ENCODE data around the gene MAD1L1. TPM values are rescaled to one million over a fixed set of nuclear protein-coding genes. Genes with fewer than 3 reads are reported as not detected.
A peak's percentile ranks its signal among the peaks of the same experiment; 100 is the strongest.
"Not testable (repeated sequence)": the region's sequence is repeated elsewhere in the genome, so short reads cannot be mapped to it uniquely, and the experiment has no call there.

Gene MAD1L1
- total RNA-seq, 2 donors from 2014 or later: 46.7 to 66.0 TPM

DNA sequence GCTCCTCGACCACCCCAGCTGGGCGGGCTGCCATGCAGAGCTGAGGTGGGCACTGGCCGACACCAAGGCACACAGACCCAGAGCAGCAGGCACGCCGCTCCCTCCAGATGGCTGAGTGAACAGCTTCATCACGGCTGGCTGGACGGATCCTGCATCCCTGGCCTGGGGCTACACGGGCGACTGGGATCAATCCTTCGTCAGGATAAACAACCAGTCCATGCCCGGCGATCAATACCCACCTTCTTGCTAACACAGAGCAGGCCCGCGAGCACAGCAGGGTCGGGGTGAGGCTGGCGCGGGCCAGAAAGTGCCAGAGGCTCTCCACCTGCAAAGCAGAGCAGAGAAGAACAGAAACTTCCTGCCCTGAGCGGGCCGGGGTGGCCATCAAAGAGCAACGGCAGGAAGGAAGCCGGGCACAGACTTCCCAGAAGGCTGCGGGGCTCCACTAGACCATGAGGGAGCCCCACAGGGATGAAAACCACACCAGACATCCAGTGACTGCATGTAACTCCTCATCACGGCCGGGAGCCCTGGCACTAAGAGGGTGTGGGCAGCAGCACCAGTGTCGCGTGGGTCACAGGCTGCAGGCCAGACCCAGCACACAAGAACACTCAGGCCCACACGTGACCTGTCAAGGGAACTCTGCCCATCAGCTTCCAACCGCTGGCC lies 166.4 kb downstream of the MAD1L1 start:
- Mint-ChIP-seq H3K9me3 (no peaks in the 10 kb centered on the region), H3K36me3 (ENCODE audit: low read depth) (no peaks in the 10 kb centered on the region), H3K4me3 (no peak overlapping the region), H3K27ac (peak overlapping the region; percentile 71), H3K4me1 (peaks cover 6% of the 10 kb centered on the region), H3K27me3 (no peaks in the 10 kb centered on the region)
- peak; percentile 29 for ATAC-seq (replicated peaks)

DNA sequence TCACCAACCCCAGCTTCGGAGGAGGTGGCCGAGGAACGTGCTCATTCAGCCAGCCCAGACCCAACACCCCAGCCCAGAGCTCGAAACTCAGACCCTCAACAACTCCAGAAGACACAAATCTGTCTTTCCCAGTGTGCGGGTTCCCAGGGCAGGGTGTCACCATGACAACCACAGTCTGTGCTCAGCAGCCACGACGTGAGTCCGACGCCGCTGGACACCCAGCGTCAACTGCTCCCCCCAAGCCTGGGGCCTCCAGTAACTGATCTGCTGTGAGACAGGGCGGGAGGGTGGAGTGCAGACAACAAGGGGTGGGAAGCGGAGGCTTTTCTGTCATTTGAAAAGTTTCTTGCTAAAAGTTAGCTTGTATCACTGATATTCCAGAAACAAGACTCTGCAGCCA lies 167.2 kb downstream of the MAD1L1 start:
- H3K9me3 Mint-ChIP-seq: no peaks in the 10 kb centered on the region
- H3K27ac Mint-ChIP-seq: no peak overlapping the region
- no peaks in the 10 kb centered on the region for H3K36me3 Mint-ChIP-seq (ENCODE audit: low read depth)
- no peaks in the 10 kb centered on the region for H3K27me3 Mint-ChIP-seq
- H3K4me1 Mint-ChIP-seq: peaks cover 6% of the 10 kb centered on the region
- no peak for ATAC-seq (replicated peaks)
- H3K4me3 Mint-ChIP-seq: no peak overlapping the region

- Mint-ChIP-seq H3K27ac (no peak overlapping the region), H3K36me3 (ENCODE audit: low read depth) (no peaks in the 10 kb centered on the region), H3K27me3 (no peaks in the 10 kb centered on the region), H3K4me3 (no peak overlapping the region), H3K9me3 (no peaks in the 10 kb centered on the region), H3K4me1 (peaks cover 11% of the 10 kb centered on the region)
- ATAC-seq (replicated peaks): no peak
Measured at GRCh38 chr7:2063563-2064260, 169.0 kb downstream of the MAD1L1 start.

DNA sequence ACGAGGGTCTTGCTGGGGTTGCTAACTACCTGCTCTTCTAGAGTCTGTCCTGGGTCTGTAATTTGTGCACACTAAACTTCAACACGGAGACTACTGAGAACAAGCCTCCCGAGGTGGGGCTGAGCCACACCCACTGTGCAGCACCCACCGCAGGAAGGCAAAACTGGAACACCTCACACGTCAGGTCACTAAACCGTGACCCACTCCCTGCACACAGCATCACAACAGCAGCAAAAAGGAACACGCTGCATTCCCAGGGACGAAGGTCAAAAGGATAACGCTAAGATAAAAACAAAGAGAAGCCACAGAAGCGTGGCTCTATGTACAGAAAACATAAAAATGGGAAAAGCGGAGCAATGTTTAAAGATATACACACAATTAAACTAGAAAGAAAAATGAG lies 170.1 kb downstream of the MAD1L1 start:
- Mint-ChIP-seq H3K27ac (no peak overlapping the region), H3K36me3 (ENCODE audit: low read depth) (no peaks in the 10 kb centered on the region), H3K4me1 (peaks cover 11% of the 10 kb centered on the region), H3K27me3 (no peaks in the 10 kb centered on the region), H3K4me3 (no peak overlapping the region), H3K9me3 (no peaks in the 10 kb centered on the region)
- no peak for ATAC-seq (replicated peaks)

GRCh38 chr7:2060701-2061100 lies 172.0 kb downstream of the MAD1L1 start:
- no peaks in the 10 kb centered on the region for H3K36me3 Mint-ChIP-seq (ENCODE audit: low read depth)
- H3K4me1 Mint-ChIP-seq: peaks cover 11% of the 10 kb centered on the region
- no peaks in the 10 kb centered on the region for H3K9me3 Mint-ChIP-seq
- no peak for ATAC-seq (replicated peaks)
- H3K27me3 Mint-ChIP-seq: no peaks in the 10 kb centered on the region
- no peak overlapping the region for H3K4me3 Mint-ChIP-seq
- no peak overlapping the region for H3K27ac Mint-ChIP-seq

DNA sequence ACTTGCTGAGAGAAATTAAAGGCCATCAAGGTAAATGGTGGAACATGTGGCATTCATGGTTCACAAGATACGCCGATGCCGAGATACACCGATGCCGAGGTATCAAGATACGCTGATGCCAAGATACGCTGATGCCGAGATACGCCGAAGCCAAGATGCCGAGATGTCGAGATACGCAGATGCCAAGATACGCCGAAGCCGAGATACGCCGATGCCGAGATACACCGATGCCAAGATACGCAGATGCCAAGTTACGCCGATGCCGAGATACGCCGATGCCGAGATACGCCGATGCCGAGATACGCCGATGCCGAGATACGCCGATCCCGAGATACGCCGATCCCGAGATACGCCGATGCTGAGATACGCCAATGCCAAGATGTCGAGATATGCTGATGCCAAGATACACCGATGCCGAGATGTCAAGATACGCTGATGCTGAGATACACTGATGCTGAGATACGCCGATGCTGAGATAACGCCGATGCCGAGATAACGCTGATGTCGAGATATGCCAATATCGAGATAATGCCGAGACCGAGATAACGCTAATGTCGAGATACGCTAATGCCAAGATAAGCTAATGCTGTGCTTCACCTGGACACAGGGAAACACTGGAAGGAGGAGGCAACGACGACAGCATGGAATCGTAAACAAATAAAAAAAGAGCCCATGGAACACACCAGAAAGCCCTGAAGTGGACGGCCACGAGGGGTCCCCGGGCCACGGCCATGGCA lies 172.6 kb downstream of the MAD1L1 start:
- Mint-ChIP-seq H3K27me3 (no peaks in the 10 kb centered on the region), H3K4me3 (no peak overlapping the region), H3K27ac (no peak overlapping the region), H3K36me3 (ENCODE audit: low read depth) (no peaks in the 10 kb centered on the region), H3K9me3 (no peaks in the 10 kb centered on the region), H3K4me1 (peaks cover 11% of the 10 kb centered on the region)
- ATAC-seq (replicated peaks): no peak

DNA sequence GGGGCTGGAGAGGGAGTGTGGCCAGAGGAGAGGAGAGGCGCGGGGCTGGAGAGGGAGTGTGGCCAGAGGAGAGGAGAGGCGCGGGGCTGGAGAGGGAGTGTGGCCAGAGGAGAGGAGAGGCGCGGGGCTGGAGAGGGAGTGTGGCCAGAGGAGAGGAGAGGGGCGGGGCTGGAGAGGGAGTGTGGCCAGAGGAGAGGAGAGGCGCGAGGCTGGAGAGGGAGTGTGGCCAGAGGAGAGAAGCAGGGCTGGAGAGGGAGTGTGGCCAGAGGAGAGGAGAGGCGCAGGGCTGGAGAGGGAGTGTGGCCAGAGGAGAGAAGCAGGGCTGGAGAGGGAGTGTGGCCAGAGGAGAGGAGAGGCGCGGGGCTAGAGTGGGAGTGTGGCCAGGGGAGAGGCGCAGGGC lies 174.5 kb downstream of the MAD1L1 start:
- H3K27me3 Mint-ChIP-seq; ATAC-seq (replicated peaks); H3K36me3 Mint-ChIP-seq (ENCODE audit: low read depth); H3K4me1 Mint-ChIP-seq; H3K4me3 Mint-ChIP-seq; H3K9me3 Mint-ChIP-seq; H3K27ac Mint-ChIP-seq: not testable (repeated sequence)

GRCh38 chr7:2055956-2056355 lies 176.8 kb downstream of the MAD1L1 start:
- H3K27me3 Mint-ChIP-seq: no peaks in the 10 kb centered on the region
- H3K27ac Mint-ChIP-seq: no peak overlapping the region
- peaks cover 4% of the 10 kb centered on the region for H3K4me1 Mint-ChIP-seq
- no peaks in the 10 kb centered on the region for H3K36me3 Mint-ChIP-seq (ENCODE audit: low read depth)
- no peaks in the 10 kb centered on the region for H3K9me3 Mint-ChIP-seq
- no peak overlapping the region for H3K4me3 Mint-ChIP-seq
- ATAC-seq (replicated peaks): no peak

GRCh38 chr7:2054927-2055326 lies 177.8 kb downstream of the MAD1L1 start:
- Mint-ChIP-seq H3K4me1 (peaks cover 4% of the 10 kb centered on the region), H3K27ac (no peak overlapping the region), H3K27me3 (no peaks in the 10 kb centered on the region), H3K36me3 (ENCODE audit: low read depth) (no peaks in the 10 kb centered on the region), H3K9me3 (no peaks in the 10 kb centered on the region), H3K4me3 (no peak overlapping the region)
- ATAC-seq (replicated peaks): no peak

DNA sequence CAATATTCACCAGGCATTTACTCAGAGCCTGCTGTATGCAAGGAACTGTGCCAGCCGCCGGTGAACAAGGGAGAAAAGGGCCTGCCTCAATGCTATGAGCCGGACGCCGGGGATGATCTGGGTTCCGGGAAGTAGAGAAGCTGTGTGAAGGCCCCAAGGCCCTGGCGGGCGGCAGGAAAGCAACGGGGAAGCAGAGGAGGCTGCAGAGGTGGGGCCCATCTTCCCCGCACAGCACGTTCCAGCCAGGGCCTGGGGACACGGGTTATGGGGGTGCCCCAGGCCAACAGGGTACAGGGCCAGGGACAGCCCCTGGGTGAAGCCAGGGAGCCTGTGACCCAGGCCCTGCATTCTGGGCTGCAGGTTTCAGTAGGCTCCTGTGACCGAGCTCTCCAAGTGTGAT lies 179.3 kb downstream of the MAD1L1 start:
- Mint-ChIP-seq H3K4me1 (no peaks in the 10 kb centered on the region), H3K27ac (no peak overlapping the region), H3K4me3 (no peak overlapping the region), H3K36me3 (ENCODE audit: low read depth) (no peaks in the 10 kb centered on the region), H3K9me3 (no peaks in the 10 kb centered on the region), H3K27me3 (no peaks in the 10 kb centered on the region)
- ATAC-seq (replicated peaks): no peak

GRCh38 chr7:2052657-2053048 lies 180.1 kb downstream of the MAD1L1 start:
- H3K4me1 Mint-ChIP-seq: no peaks in the 10 kb centered on the region
- no peaks in the 10 kb centered on the region for H3K27me3 Mint-ChIP-seq
- no peak for ATAC-seq (replicated peaks)
- no peak overlapping the region for H3K4me3 Mint-ChIP-seq
- H3K27ac Mint-ChIP-seq: no peak overlapping the region
- no peaks in the 10 kb centered on the region for H3K36me3 Mint-ChIP-seq (ENCODE audit: low read depth)
- H3K9me3 Mint-ChIP-seq: no peaks in the 10 kb centered on the region

DNA sequence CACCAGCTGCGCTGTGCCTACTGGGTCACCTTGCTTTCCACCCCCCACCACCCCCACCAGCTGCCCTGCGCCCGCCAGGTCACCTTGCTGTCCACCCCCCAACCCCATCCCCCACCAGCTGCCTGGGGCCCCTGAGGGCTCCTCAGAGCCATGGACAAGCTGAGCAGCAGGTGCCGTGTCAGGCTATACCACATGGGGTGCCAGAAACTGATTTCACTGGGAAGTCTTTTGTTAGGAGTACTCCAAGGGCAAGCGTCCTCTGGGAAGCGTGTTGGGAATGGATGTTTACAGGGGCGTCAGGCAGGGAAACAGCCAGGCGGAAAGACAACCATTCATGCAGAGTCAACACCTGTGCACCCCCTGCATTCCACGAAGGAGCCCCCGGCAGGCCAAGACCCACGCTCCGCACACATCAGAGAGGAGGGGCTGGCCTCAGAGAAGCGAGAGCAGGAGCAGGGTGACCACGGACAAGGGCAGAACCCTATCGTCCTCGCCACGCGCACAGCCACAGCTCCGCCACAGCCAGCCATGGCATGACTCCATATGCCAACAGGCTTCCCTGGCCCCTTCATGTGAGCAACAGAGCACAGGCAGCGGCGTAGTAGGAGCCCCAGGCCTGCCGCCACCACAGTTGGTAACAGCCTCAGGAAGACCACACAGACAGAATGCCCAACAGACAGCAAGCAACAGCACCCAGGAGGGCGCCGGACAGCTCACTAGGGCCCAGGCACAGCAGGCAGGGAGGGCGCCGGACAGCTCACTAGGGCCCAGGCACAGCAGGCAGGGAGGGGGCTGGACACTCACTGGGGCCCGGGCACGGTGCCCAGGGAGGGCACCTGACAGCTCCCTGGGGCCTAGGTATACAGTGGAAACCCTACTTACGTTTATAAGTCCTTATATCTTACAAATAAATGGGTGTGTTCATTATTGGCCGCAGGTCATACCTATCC lies 180.8 kb downstream of the MAD1L1 start:
- H3K27me3 Mint-ChIP-seq: no peaks in the 10 kb centered on the region
- no peak overlapping the region for H3K27ac Mint-ChIP-seq
- H3K36me3 Mint-ChIP-seq (ENCODE audit: low read depth): no peaks in the 10 kb centered on the region
- no peak for ATAC-seq (replicated peaks)
- no peaks in the 10 kb centered on the region for H3K9me3 Mint-ChIP-seq
- H3K4me1 Mint-ChIP-seq: no peaks in the 10 kb centered on the region
- no peak overlapping the region for H3K4me3 Mint-ChIP-seq

DNA sequence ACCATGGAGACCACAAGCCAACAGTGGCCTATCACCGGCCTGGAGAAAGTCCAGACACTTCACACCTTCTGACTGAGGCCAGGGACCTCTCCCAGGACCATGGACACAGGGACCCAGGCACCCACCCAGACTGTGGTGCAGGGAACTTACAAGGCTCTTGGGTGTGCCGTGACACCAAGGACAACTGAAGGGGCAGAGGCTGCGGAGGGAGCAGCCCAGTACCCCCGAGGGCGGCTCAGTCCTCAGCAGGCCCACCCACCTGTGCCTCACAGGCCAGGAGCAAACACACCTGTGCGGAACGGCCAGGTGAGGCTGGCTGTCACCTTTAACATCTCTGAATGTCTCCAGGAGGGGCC lies 182.3 kb downstream of the MAD1L1 start:
- no peaks in the 10 kb centered on the region for H3K9me3 Mint-ChIP-seq
- no peak overlapping the region for H3K4me3 Mint-ChIP-seq
- no peak overlapping the region for H3K27ac Mint-ChIP-seq
- H3K27me3 Mint-ChIP-seq: no peaks in the 10 kb centered on the region
- H3K36me3 Mint-ChIP-seq (ENCODE audit: low read depth): no peaks in the 10 kb centered on the region
- no peak for ATAC-seq (replicated peaks)
- no peaks in the 10 kb centered on the region for H3K4me1 Mint-ChIP-seq

GRCh38 chr7:2049782-2050510 lies 182.8 kb downstream of the MAD1L1 start:
- no peaks in the 10 kb centered on the region for H3K36me3 Mint-ChIP-seq (ENCODE audit: low read depth)
- H3K9me3 Mint-ChIP-seq: no peaks in the 10 kb centered on the region
- H3K27me3 Mint-ChIP-seq: no peaks in the 10 kb centered on the region
- peak; percentile 63 for ATAC-seq (replicated peaks)
- H3K4me1 Mint-ChIP-seq: no peaks in the 10 kb centered on the region
- H3K4me3 Mint-ChIP-seq: no peak overlapping the region
- no peak overlapping the region for H3K27ac Mint-ChIP-seq

Measured in activated T-helper 17 cell treated with anti-CD3 and anti-CD28 coated beads, Interleukin-2, amount 50 U/mL, for 72 hours (primary cell).